Measurements from ENCODE around the gene MCU.
"Not testable (repeated sequence)": the region's sequence is repeated elsewhere in the genome, so short reads cannot be mapped to it uniquely, and the experiment has no call there.

GRCh38 chr10:72771195-72771594 is 79.3 kb downstream of the MCU start:
- TF ChIP-seq, protein P1, sequence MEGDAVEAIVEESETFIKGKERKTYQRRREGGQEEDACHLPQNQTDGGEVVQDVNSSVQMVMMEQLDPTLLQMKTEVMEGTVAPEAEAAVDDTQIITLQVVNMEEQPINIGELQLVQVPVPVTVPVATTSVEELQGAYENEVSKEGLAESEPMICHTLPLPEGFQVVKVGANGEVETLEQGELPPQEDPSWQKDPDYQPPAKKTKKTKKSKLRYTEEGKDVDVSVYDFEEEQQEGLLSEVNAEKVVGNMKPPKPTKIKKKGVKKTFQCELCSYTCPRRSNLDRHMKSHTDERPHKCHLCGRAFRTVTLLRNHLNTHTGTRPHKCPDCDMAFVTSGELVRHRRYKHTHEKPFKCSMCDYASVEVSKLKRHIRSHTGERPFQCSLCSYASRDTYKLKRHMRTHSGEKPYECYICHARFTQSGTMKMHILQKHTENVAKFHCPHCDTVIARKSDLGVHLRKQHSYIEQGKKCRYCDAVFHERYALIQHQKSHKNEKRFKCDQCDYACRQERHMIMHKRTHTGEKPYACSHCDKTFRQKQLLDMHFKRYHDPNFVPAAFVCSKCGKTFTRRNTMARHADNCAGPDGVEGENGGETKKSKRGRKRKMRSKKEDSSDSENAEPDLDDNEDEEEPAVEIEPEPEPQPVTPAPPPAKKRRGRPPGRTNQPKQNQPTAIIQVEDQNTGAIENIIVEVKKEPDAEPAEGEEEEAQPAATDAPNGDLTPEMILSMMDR (IDR thresholded peaks at IDR 0.05): not testable (repeated sequence)
- TF ChIP-seq POLR2AphosphoS5 (IDR thresholded peaks at IDR 0.05; ENCODE audit: insufficient read depth in 1 of 2, low read depth in 1 of 2): not testable (repeated sequence)
